Measurements from ENCODE around the gene RAB11A. TPM values are rescaled to one million over a fixed set of nuclear protein-coding genes. Genes with fewer than 3 reads are reported as not detected.

RAB11A gene
- total and polyA plus RNA-seq, 2 experiments from 2014 or later, result 248 to 306 TPM

- WGBS (ENCODE audit: low lambda C conversion rate, missing lambda C conversion rate), result 71% methylated on average over 6 of the region's 6 CpGs
- H3K36me3 ChIP-seq (replicated peaks; ENCODE audit: insufficient read depth, low read depth), result no peaks in the 10 kb centered on the region
- no peaks in the 10 kb centered on the region for H3K9me2 ChIP-seq (replicated peaks; ENCODE audit: insufficient read depth)
- peak overlapping the region; percentile 35 for H3K27ac ChIP-seq
- H2AFZ ChIP-seq, result no peak overlapping the region
- H3K4me3 ChIP-seq, result no peak overlapping the region
- H4K20me1 ChIP-seq (ENCODE audit: insufficient read depth, poor library complexity, severe bottlenecking), result no peaks in the 10 kb centered on the region
- H3K9me3 ChIP-seq (ENCODE audit: low read depth), result no peaks in the 10 kb centered on the region
- no peaks in the 10 kb centered on the region for H3K79me2 ChIP-seq
- H3K4me1 ChIP-seq (ENCODE audit: insufficient read depth), result peaks cover 19% of the 10 kb centered on the region
- no peaks in the 10 kb centered on the region for H3K27me3 ChIP-seq
- H3K4me2 ChIP-seq, result no peak overlapping the region
- TF ChIP-seq CTCF (IDR thresholded peaks at IDR 0.05; ENCODE audit: poor library complexity) (no peak), EZH2 (IDR thresholded peaks at IDR 0.05; ENCODE audit: borderline replicate concordance) (no peak), EZH2phosphoT487 (IDR thresholded peaks at IDR 0.05; ENCODE audit: low read depth, severe bottlenecking, unreplicated experiment) (no peak)
- DNase-seq (ENCODE audit: low spot score), result no peak
These were observed 34.2 kb downstream of the RAB11A start for GRCh38 chr15:65903296-65904073.

- Histone ChIP-seq H3K4me1 (ENCODE audit: insufficient read depth) (peaks cover 19% of the 10 kb centered on the region), H3K4me3 (no peak overlapping the region), H3K27ac (peak overlapping the region; percentile 12), H3K36me3 (replicated peaks; ENCODE audit: insufficient read depth, low read depth) (no peaks in the 10 kb centered on the region), H2AFZ (no peak overlapping the region), H3K9me2 (replicated peaks; ENCODE audit: insufficient read depth) (no peaks in the 10 kb centered on the region), H4K20me1 (ENCODE audit: insufficient read depth, poor library complexity, severe bottlenecking) (no peaks in the 10 kb centered on the region), H3K79me2 (no peaks in the 10 kb centered on the region), H3K9me3 (ENCODE audit: low read depth) (no peaks in the 10 kb centered on the region), H3K4me2 (no peak overlapping the region), H3K27me3 (no peaks in the 10 kb centered on the region)
- TF ChIP-seq CTCF (IDR thresholded peaks at IDR 0.05; ENCODE audit: poor library complexity) (no peak), EZH2 (IDR thresholded peaks at IDR 0.05; ENCODE audit: borderline replicate concordance) (no peak), EZH2phosphoT487 (IDR thresholded peaks at IDR 0.05; ENCODE audit: low read depth, severe bottlenecking, unreplicated experiment) (no peak)
- WGBS (ENCODE audit: low lambda C conversion rate, missing lambda C conversion rate), result 82% methylated on average over 4 of the region's 4 CpGs
- no peak for DNase-seq (ENCODE audit: low spot score)
These were observed 35.0 kb downstream of the RAB11A start for GRCh38 chr15:65904301-65904700.

DNA sequence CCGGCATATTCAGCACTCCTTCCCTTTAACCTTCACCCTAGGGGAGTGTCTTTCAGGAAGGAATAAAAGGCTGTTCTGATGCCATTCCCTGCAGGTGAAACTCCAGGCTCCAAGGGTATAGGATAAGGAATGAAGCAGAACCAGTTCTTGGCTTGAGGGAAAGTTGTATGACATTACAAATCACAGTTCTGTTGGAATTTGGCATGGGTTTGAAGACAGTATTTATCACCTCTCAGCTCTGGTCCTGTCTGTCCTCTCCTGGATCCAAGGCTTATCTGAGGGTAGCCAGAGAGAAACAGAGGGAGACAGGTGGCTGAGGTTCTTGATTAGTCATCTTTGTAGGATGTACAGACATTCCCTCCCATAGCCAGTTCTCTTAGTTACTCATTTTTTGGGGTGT lies 37.1 kb downstream of the RAB11A start:
- H3K36me3 ChIP-seq (replicated peaks; ENCODE audit: insufficient read depth, low read depth), result no peaks in the 10 kb centered on the region
- no peak overlapping the region for H3K4me3 ChIP-seq
- TF ChIP-seq EZH2 (IDR thresholded peaks at IDR 0.05; ENCODE audit: borderline replicate concordance) (no peak), CTCF (IDR thresholded peaks at IDR 0.05; ENCODE audit: poor library complexity) (no peak), EZH2phosphoT487 (IDR thresholded peaks at IDR 0.05; ENCODE audit: low read depth, severe bottlenecking, unreplicated experiment) (no peak)
- no peak overlapping the region for H2AFZ ChIP-seq
- 63% methylated on average over 1 of the region's 1 CpG for WGBS (ENCODE audit: low lambda C conversion rate, missing lambda C conversion rate)
- peak overlapping the region; percentile 58 for H3K27ac ChIP-seq
- H3K4me2 ChIP-seq, result no peak overlapping the region
- no peaks in the 10 kb centered on the region for H3K79me2 ChIP-seq
- no peaks in the 10 kb centered on the region for H3K27me3 ChIP-seq
- H3K9me3 ChIP-seq (ENCODE audit: low read depth), result no peaks in the 10 kb centered on the region
- DNase-seq (ENCODE audit: low spot score), result peak; percentile 30
- no peaks in the 10 kb centered on the region for H3K9me2 ChIP-seq (replicated peaks; ENCODE audit: insufficient read depth)
- peaks cover 15% of the 10 kb centered on the region for H3K4me1 ChIP-seq (ENCODE audit: insufficient read depth)
- no peaks in the 10 kb centered on the region for H4K20me1 ChIP-seq (ENCODE audit: insufficient read depth, poor library complexity, severe bottlenecking)

Data from hepatocyte (in vitro differentiated cells).